ENCODE measurements around the gene TOMM40L.

TOMM40L gene

GRCh38 chr1:161218301-161219077 is 7.4 kb upstream of the TOMM40L start:
- H3K27ac ChIP-seq, result no peak overlapping the region
- TF ChIP-seq CTCF (conservative IDR thresholded peaks at IDR 0.05), result no peak

- no peak for TF ChIP-seq CTCF (conservative IDR thresholded peaks at IDR 0.05)
- no peak overlapping the region for H3K27ac ChIP-seq
Measured at GRCh38 chr1:161219078-161219892, 6.6 kb upstream of the TOMM40L start.

GRCh38 chr1:161220002-161220401 is 5.9 kb upstream of the TOMM40L start:
- TF ChIP-seq CTCF (conservative IDR thresholded peaks at IDR 0.05), result no peak
- no peak overlapping the region for H3K27ac ChIP-seq

- H3K27ac ChIP-seq, result no peak overlapping the region
- TF ChIP-seq CTCF (conservative IDR thresholded peaks at IDR 0.05), result no peak
Measured at GRCh38 chr1:161222175-161223019, 3.5 kb upstream of the TOMM40L start.

- no peak overlapping the region for H3K27ac ChIP-seq
- TF ChIP-seq CTCF (conservative IDR thresholded peaks at IDR 0.05), result no peak
Measured at GRCh38 chr1:161223805-161224694, 1.8 kb upstream of the TOMM40L start.

GRCh38 chr1:161224695-161225087 is 1.2 kb upstream of the TOMM40L start:
- peak overlapping the region; percentile 76; the same call in 1 of the 2 replicates for H3K27ac ChIP-seq

- no peak for TF ChIP-seq CTCF (conservative IDR thresholded peaks at IDR 0.05)
- H3K27ac ChIP-seq, result peak overlapping the region; percentile 76
Measured at GRCh38 chr1:161225178-161225533, 704 bp upstream of the TOMM40L start.
